Lung (tissue), 12 donors: ENCODE results near the gene TTC22. TPM values are rescaled to one million over a fixed set of nuclear protein-coding genes. Genes with fewer than 3 reads are reported as not detected.

Experiments
- ATAC-seq: fragments of 200-7000 bp; cut with Tn5 transposase; one replicate; pipeline ENCODE4 v1.9.1; 2020; ENCODE audit warnings: moderate number of reproducible peaks; ENCODE audit not compliant: insufficient read depth, low FRiP score
- DNase-seq, 3 donors: peaks; one replicate each; pipeline ENCODE4 v3.0.0-alpha.2; 2013 to 2017
- H3K27ac ChIP-seq, 2 donors: one replicate each; pipeline ENCODE4 v1.5.1; 2013; ENCODE audit warnings: mild to moderate bottlenecking in 2 of 2, moderate library complexity in 2 of 2, control low read depth in 1 of 2, inconsistent platforms in 1 of 2, low read depth in 1 of 2, low read length in 1 of 2
- H3K27me3 ChIP-seq, 3 donors: one replicate each; pipeline ENCODE4 v1.5.1; 2013; ENCODE audit warnings: low read length in 2 of 3; ENCODE audit not compliant: control insufficient read depth in 3 of 3, insufficient read depth in 3 of 3
- H3K36me3 ChIP-seq, 4 donors: one replicate each; pipeline ENCODE4 v1.5.1; 2013; ENCODE audit warnings: low read length in 4 of 4, mild to moderate bottlenecking in 1 of 4, moderate library complexity in 1 of 4; ENCODE audit not compliant: control insufficient read depth in 4 of 4, insufficient read depth in 4 of 4
- H3K4me1 ChIP-seq, 5 donors: one replicate each; pipeline ENCODE4 v1.5.1; 2013; ENCODE audit warnings: low read length in 5 of 5, mild to moderate bottlenecking in 2 of 5, moderate library complexity in 1 of 5; ENCODE audit not compliant: control insufficient read depth in 5 of 5, insufficient read depth in 5 of 5
- H3K4me3 ChIP-seq: one replicate; pipeline ENCODE4 v1.5.1; 2013; ENCODE audit warnings: mild to moderate bottlenecking, control low read depth, moderate library complexity
- H3K9ac ChIP-seq, 2 donors: one replicate each; pipeline ENCODE4 v1.5.1; 2013; ENCODE audit warnings: low read length in 2 of 2, control low read depth in 1 of 2; ENCODE audit not compliant: insufficient read depth in 1 of 2
- H3K9me3 ChIP-seq, 4 donors: one replicate each; pipeline ENCODE4 v1.5.1; 2013; ENCODE audit warnings: low read length in 3 of 4, mild to moderate bottlenecking in 1 of 4, moderate library complexity in 1 of 4; ENCODE audit not compliant: control insufficient read depth in 4 of 4, insufficient read depth in 3 of 4
- CTCF ChIP-seq: IDR thresholded peaks from 2 replicates; pipeline ENCODE4 v1.5.1; 2012; ENCODE audit warnings: mild to moderate bottlenecking; ENCODE audit errors: control extremely low read depth, extremely low read depth
- WGBS, 2 donors: extraction: QIAGEN DNeasy Blood & Tissue Kit; methylation state at CpG; one replicate each; pipeline ENCODE4 v1.1.7; 2013; 5-methylcytosine and 5-hydroxymethylcytosine counted together
- polyA plus RNA-seq, 2 donors: library from polyadenylated mRNA; stranded (reverse); fragments of 200-250 nt; gene quantifications; one replicate each; pipeline ENCODE4 v1.2.1, GENCODE V29; 2013
- total RNA-seq, 2 donors: library from RNA; depleted of rRNA in 1 of 2; stranded (reverse); fragments of >200 nt in 1 of 2; gene quantifications; one replicate each; pipeline ENCODE4 v1.2.1, GENCODE V29; 2014 to 2021
- donor health status: control.
- donor health status: control.
- donor health status: Bipolar disorder and iron deficiency.
- donor health status: healthy.
- donor health status: DM: yes; HTN: yes; CAD: no.

TTC22 gene
- total and polyA plus RNA-seq, 4 donors = 2.9 to 6.6 (median 3.5) TPM

- H3K27me3 ChIP-seq = no peaks in the 10 kb centered on the region
- no peak for ATAC-seq
Measured at GRCh38 chr1:54835970-54836369, 34.8 kb upstream of the TTC22 start.

GRCh38 chr1:54835131-54835898 is 34.2 kb upstream of the TTC22 start:
- H3K27ac ChIP-seq = no peak overlapping the region
- no peak for DNase-seq
- H3K4me1 ChIP-seq = peaks cover 0 to 6% (median 0%) of the 10 kb centered on the region in 5 donors
- no peaks in the 10 kb centered on the region for H3K36me3 ChIP-seq
- H3K9ac ChIP-seq = no peak overlapping the region
- H3K27me3 ChIP-seq = no peaks in the 10 kb centered on the region
- no peak overlapping the region for H3K4me3 ChIP-seq
- no peak for TF ChIP-seq CTCF
- no peak for ATAC-seq
- H3K9me3 ChIP-seq = peaks cover 0 to 2% (median 2%) of the 10 kb centered on the region in 4 donors
- 74 to 85% methylated on average over 6 of the region's 6 CpGs for WGBS, 2 donors

More at GRCh38 chr1:54835970-54836369, 34.8 kb upstream of the TTC22 start:
- Histone ChIP-seq H3K36me3 (no peaks in the 10 kb centered on the region), H3K27ac (no peak overlapping the region), H3K9me3 (peaks cover 0 to 2% (median 0%) of the 10 kb centered on the region in 4 donors), H3K4me1 (peaks cover 0 to 6% (median 0%) of the 10 kb centered on the region in 5 donors), H3K9ac (no peak overlapping the region), H3K4me3 (no peak overlapping the region)
- no peak for TF ChIP-seq CTCF
- DNase-seq = peak in 1 of 3 donors; percentile 58
- WGBS, 2 donors = 6 to 54% methylated on average over 2 to 5 of the region's 5 CpGs

GRCh38 chr1:54834007-54834541 is 33.0 kb upstream of the TTC22 start:
- no peaks in the 10 kb centered on the region for H3K27me3 ChIP-seq
- no peak overlapping the region for H3K27ac ChIP-seq
- H3K36me3 ChIP-seq = no peaks in the 10 kb centered on the region
- ATAC-seq (no peak), DNase-seq (no peak)
- H3K4me3 ChIP-seq = no peak overlapping the region
- peaks cover 0 to 2% (median 2%) of the 10 kb centered on the region in 4 donors for H3K9me3 ChIP-seq
- no peak for TF ChIP-seq CTCF
- no peak overlapping the region for H3K9ac ChIP-seq
- H3K4me1 ChIP-seq = peaks cover 0 to 6% (median 0%) of the 10 kb centered on the region in 5 donors
- WGBS, 2 donors = 95 to 96% methylated on average over 1 of the region's 1 CpG
